Right atrium auricular region (tissue), 2 donors: ENCODE data around the gene TTC7B. TPM values are rescaled to one million over a fixed set of nuclear protein-coding genes. Genes with fewer than 3 reads are reported as not detected.

Source experiments
- DNase-seq: peaks from one replicate; pipeline ENCODE4 v3.0.0-alpha.2; 2019; ENCODE audit warnings: low spot score
- H3K27ac ChIP-seq, 2 donors: fragments of 200-600 bp; sonication (generic); 1 replicate in 1 of 2; 2 replicates in 1 of 2; pipeline ENCODE4 v1.5.1; 2016 to 2019
- H3K27me3 ChIP-seq, 2 donors: fragments of 200-600 bp; sonication (generic); one replicate each; pipeline versions ENCODE4 v1.5.1 to v1.6.0; 2017 to 2019
- H3K36me3 ChIP-seq: fragments of 200-600 bp; sonication (generic); one replicate; pipeline ENCODE4 v1.5.1; 2016
- H3K4me1 ChIP-seq, 2 donors: fragments of 200-600 bp; sonication (generic); one replicate each; pipeline versions ENCODE4 v1.5.1 to v1.6.0; 2017 to 2019
- H3K4me3 ChIP-seq, 2 donors: fragments of 200-600 bp; sonication (generic); 1 replicate in 1 of 2; 2 replicates in 1 of 2; pipeline ENCODE4 v1.5.1; 2017 to 2019; ENCODE audit warnings: mild to moderate bottlenecking in 1 of 2, moderate library complexity in 1 of 2
- H3K9me3 ChIP-seq, 2 donors: fragments of 200-600 bp; sonication (generic); one replicate each; pipeline ENCODE4 v1.5.1; 2019
- total RNA-seq, 2 donors: library from RNA; depleted of rRNA; stranded (reverse); fragments of >200 nt; gene quantifications; one replicate each; pipeline ENCODE4 v1.1.0, GENCODE V29; 2016
- TF ChIP-seq, protein P1 (sequence below), 2 donors: fragments of 200-600 bp; sonication (generic); IDR thresholded peaks; one replicate each; pipeline ENCODE4 v1.5.1; 2019; ENCODE audit warnings: antibody characterized with exemption in 2 of 2

The TTC7B gene
- total RNA-seq, 2 donors from 2014 or later, result 45.5 to 57.3 TPM

- TF ChIP-seq, protein P1, sequence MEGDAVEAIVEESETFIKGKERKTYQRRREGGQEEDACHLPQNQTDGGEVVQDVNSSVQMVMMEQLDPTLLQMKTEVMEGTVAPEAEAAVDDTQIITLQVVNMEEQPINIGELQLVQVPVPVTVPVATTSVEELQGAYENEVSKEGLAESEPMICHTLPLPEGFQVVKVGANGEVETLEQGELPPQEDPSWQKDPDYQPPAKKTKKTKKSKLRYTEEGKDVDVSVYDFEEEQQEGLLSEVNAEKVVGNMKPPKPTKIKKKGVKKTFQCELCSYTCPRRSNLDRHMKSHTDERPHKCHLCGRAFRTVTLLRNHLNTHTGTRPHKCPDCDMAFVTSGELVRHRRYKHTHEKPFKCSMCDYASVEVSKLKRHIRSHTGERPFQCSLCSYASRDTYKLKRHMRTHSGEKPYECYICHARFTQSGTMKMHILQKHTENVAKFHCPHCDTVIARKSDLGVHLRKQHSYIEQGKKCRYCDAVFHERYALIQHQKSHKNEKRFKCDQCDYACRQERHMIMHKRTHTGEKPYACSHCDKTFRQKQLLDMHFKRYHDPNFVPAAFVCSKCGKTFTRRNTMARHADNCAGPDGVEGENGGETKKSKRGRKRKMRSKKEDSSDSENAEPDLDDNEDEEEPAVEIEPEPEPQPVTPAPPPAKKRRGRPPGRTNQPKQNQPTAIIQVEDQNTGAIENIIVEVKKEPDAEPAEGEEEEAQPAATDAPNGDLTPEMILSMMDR (IDR thresholded peaks at IDR 0.05), result no peak
- Histone ChIP-seq H3K27me3 (no peaks in the 10 kb centered on the region), H3K4me1 (peaks cover 0 to 31% of the 10 kb centered on the region in 2 donors), H3K36me3 (no peaks in the 10 kb centered on the region), H3K27ac (peak overlapping the region; percentile 56 to 71), H3K4me3 (no peak overlapping the region), H3K9me3 (no peaks in the 10 kb centered on the region)
- DNase-seq, result peak; percentile 43
Measured at GRCh38 chr14:90740081-90740480, 76.1 kb downstream of the TTC7B start.

- Histone ChIP-seq H3K4me3 (no peak overlapping the region), H3K27ac (peak overlapping the region; percentile 56 to 71)
Measured at GRCh38 chr14:90739318-90740068, 76.7 kb downstream of the TTC7B start.

GRCh38 chr14:90733139-90733808 is 83.0 kb downstream of the TTC7B start:
- TF ChIP-seq, protein P1 (IDR thresholded peaks at IDR 0.05), result no peak
- no peaks in the 10 kb centered on the region for H3K36me3 ChIP-seq
- H3K9me3 ChIP-seq, result no peaks in the 10 kb centered on the region
- H3K4me1 ChIP-seq, result peaks cover 0 to 8% of the 10 kb centered on the region in 2 donors
- peak; percentile 46 for DNase-seq
- H3K27me3 ChIP-seq, result no peaks in the 10 kb centered on the region
- H3K4me3 ChIP-seq, result no peak overlapping the region
- H3K27ac ChIP-seq, result peak overlapping the region in 1 of 2 donors; percentile 16

More at GRCh38 chr14:90739318-90740068, 76.7 kb downstream of the TTC7B start:
- Histone ChIP-seq H3K9me3 (no peaks in the 10 kb centered on the region), H3K4me1 (peaks cover 0 to 31% of the 10 kb centered on the region in 2 donors), H3K27me3 (no peaks in the 10 kb centered on the region), H3K36me3 (no peaks in the 10 kb centered on the region)
- DNase-seq, result peak; percentile 38
- TF ChIP-seq, protein P1 (IDR thresholded peaks at IDR 0.05), result no peak

- DNase-seq, result no peak
- no peak overlapping the region for H3K27ac ChIP-seq
- TF ChIP-seq, protein P1 (IDR thresholded peaks at IDR 0.05), result no peak
- no peaks in the 10 kb centered on the region for H3K36me3 ChIP-seq
- H3K9me3 ChIP-seq, result no peaks in the 10 kb centered on the region
- H3K4me1 ChIP-seq, result peaks cover 0 to 8% of the 10 kb centered on the region in 2 donors
- no peaks in the 10 kb centered on the region for H3K27me3 ChIP-seq
- no peak overlapping the region for H3K4me3 ChIP-seq
Measured at GRCh38 chr14:90732718-90733117, 83.5 kb downstream of the TTC7B start.

- Histone ChIP-seq H3K27ac (no peak overlapping the region), H3K4me3 (no peak overlapping the region), H3K4me1 (peaks cover 0 to 8% of the 10 kb centered on the region in 2 donors), H3K9me3 (no peaks in the 10 kb centered on the region), H3K27me3 (no peaks in the 10 kb centered on the region), H3K36me3 (no peaks in the 10 kb centered on the region)
- TF ChIP-seq, protein P1 (IDR thresholded peaks at IDR 0.05), result no peak
- DNase-seq, result no peak
Measured at GRCh38 chr14:90732139-90732538, 84.1 kb downstream of the TTC7B start.
